Smooth muscle cell (in vitro differentiated cells): Measurements from ENCODE around the gene RIMBP2. TPM values are rescaled to one million over a fixed set of nuclear protein-coding genes. Genes with fewer than 3 reads are reported as not detected.

ENCODE experiments used
- DNase-seq: peaks from one replicate; lab custom pipeline; 2025; ENCODE audit not compliant: unreplicated experiment; lab: John Stamatoyannopoulos, UW
- H2AFZ ChIP-seq: fragments of 200-600 bp; sonication (generic); 2 replicates; pipeline ENCODE4 v1.6.0; 2016; ENCODE audit warnings: antibody characterized with exemption, low read depth, mild to moderate bottlenecking
- H3F3A ChIP-seq: fragments of 200-600 bp; sonication (generic); 2 replicates; pipeline ENCODE4 v1.6.0; 2017; ENCODE audit warnings: antibody characterized with exemption, low read depth
- H3K27ac ChIP-seq: fragments of 200-600 bp; sonication (generic); 2 replicates; pipeline ENCODE4 v1.5.1; 2016; ENCODE audit warnings: low read depth, mild to moderate bottlenecking
- H3K27me3 ChIP-seq: fragments of 200-600 bp; sonication (generic); 2 replicates; pipeline ENCODE4 v1.6.1; 2016; ENCODE audit warnings: low read depth, mild to moderate bottlenecking
- H3K36me3 ChIP-seq: fragments of 200-600 bp; sonication (generic); 2 replicates; pipeline ENCODE4 v1.5.1; 2016; ENCODE audit warnings: low read depth
- H3K4me1 ChIP-seq: fragments of 200-600 bp; sonication (generic); 2 replicates; pipeline ENCODE4 v1.5.1; 2016; ENCODE audit warnings: low read depth
- H3K4me2 ChIP-seq: fragments of 200-600 bp; sonication (generic); 2 replicates; pipeline ENCODE4 v1.6.0; 2016; ENCODE audit warnings: mild to moderate bottlenecking
- H3K4me3 ChIP-seq: fragments of 200-600 bp; sonication (generic); 2 replicates; pipeline ENCODE4 v1.5.1; 2016; ENCODE audit warnings: mild to moderate bottlenecking
- H3K79me2 ChIP-seq: fragments of 200-600 bp; sonication (generic); 2 replicates; pipeline ENCODE4 v1.6.0; 2016; ENCODE audit warnings: low read depth, mild to moderate bottlenecking
- H3K9ac ChIP-seq: fragments of 200-600 bp; sonication (generic); 2 replicates; pipeline ENCODE4 v1.6.0; 2016; ENCODE audit warnings: low read depth
- H3K9me3 ChIP-seq: fragments of 200-600 bp; sonication (generic); replicated peaks from 2 replicates; pipeline ENCODE4 v1.5.1; 2016; ENCODE audit warnings: low read depth
- H4K20me1 ChIP-seq: fragments of 200-600 bp; sonication (generic); 2 replicates; pipeline ENCODE4 v1.6.0; 2016; ENCODE audit warnings: low read depth
- CTCF ChIP-seq: fragments of 200-600 bp; sonication (generic); IDR thresholded peaks from 2 replicates; pipeline ENCODE4 v1.5.1; 2017; ENCODE audit warnings: borderline replicate concordance, mild to moderate bottlenecking, antibody characterized with exemption; ENCODE audit not compliant: insufficient read depth, poor library complexity, severe bottlenecking
- WGBS: methylation state at CpG from one replicate; pipeline ENCODE4 v1.1.7; 2016; ENCODE audit warnings: low lambda C conversion rate; 5-methylcytosine and 5-hydroxymethylcytosine counted together
- polyA plus RNA-seq: library from polyadenylated mRNA; unstranded; fragments of >200 nt; fragmentation: Nextera tagmentation; extraction: Ambion mirVana; gene quantifications from 2 replicates; pipeline ENCODE4 v1.2.1, GENCODE V29; 2016
- total RNA-seq: library from RNA; depleted of rRNA; stranded (reverse); fragments of >200 nt; gene quantifications from 2 replicates; pipeline ENCODE4 v1.2.3, GENCODE V29; 2014

RIMBP2 gene
- total and polyA plus RNA-seq, 2 experiments from 2014 or later, result 2.3 TPM; not detected in 1

- no peak for TF ChIP-seq CTCF
Observed at GRCh38 chr12:130705178-130705822, 10.8 kb downstream of the RIMBP2 start.

GRCh38 chr12:130704606-130705005 lies 11.5 kb downstream of the RIMBP2 start:
- Histone ChIP-seq H3K27ac (no peak overlapping the region), H3K36me3 (no peaks in the 10 kb centered on the region), H3K4me2 (no peak overlapping the region), H4K20me1 (no peaks in the 10 kb centered on the region), H3K27me3 (no peaks in the 10 kb centered on the region), H3K9me3 (no peaks in the 10 kb centered on the region), H3K79me2 (no peaks in the 10 kb centered on the region), H3K4me3 (no peak overlapping the region), H3F3A (no peaks in the 10 kb centered on the region), H3K4me1 (no peaks in the 10 kb centered on the region), H3K9ac (no peak overlapping the region), H2AFZ (no peak overlapping the region)
- TF ChIP-seq CTCF, result no peak
- WGBS, result 83% methylated on average over 13 of the region's 13 CpGs
- DNase-seq, result no peak

More at GRCh38 chr12:130705178-130705822, 10.8 kb downstream of the RIMBP2 start:
- Histone ChIP-seq H3K4me1 (no peaks in the 10 kb centered on the region), H2AFZ (no peak overlapping the region), H3K4me3 (no peak overlapping the region), H4K20me1 (no peaks in the 10 kb centered on the region), H3K36me3 (no peaks in the 10 kb centered on the region), H3F3A (no peaks in the 10 kb centered on the region), H3K9ac (no peak overlapping the region), H3K9me3 (no peaks in the 10 kb centered on the region), H3K27me3 (peaks cover 4% of the 10 kb centered on the region), H3K4me2 (no peak overlapping the region), H3K27ac (no peak overlapping the region), H3K79me2 (no peaks in the 10 kb centered on the region)
- no peak for DNase-seq
- WGBS, result 73% methylated on average over 23 of the region's 23 CpGs

- H3K4me3 ChIP-seq, result no peak overlapping the region
- TF ChIP-seq CTCF, result no peak
- H3K79me2 ChIP-seq, result no peaks in the 10 kb centered on the region
- no peaks in the 10 kb centered on the region for H4K20me1 ChIP-seq
- H3K27ac ChIP-seq, result no peak overlapping the region
- no peaks in the 10 kb centered on the region for H3K27me3 ChIP-seq
- H3K4me2 ChIP-seq, result no peak overlapping the region
- no peaks in the 10 kb centered on the region for H3F3A ChIP-seq
- no peaks in the 10 kb centered on the region for H3K9me3 ChIP-seq
- no peaks in the 10 kb centered on the region for H3K4me1 ChIP-seq
- no peaks in the 10 kb centered on the region for H3K36me3 ChIP-seq
- no peak overlapping the region for H2AFZ ChIP-seq
- no peak for DNase-seq
- WGBS, result 67% methylated on average over 15 of the region's 15 CpGs
- no peak overlapping the region for H3K9ac ChIP-seq
Observed at GRCh38 chr12:130703733-130704375, 12.2 kb downstream of the RIMBP2 start.
